ENCODE measurements around the gene PALB2. TPM values are rescaled to one million over a fixed set of nuclear protein-coding genes. Genes with fewer than 3 reads are reported as not detected.

PALB2 gene
- total and polyA plus RNA-seq, 2 of the 13 experiments (the other 11 are each of a cell fraction or from before 2014, with no cell fraction given): 12.1 to 40.9 TPM

- TF ChIP-seq IKZF4 (CRISPR knock-in tag; IDR thresholded peaks at IDR 0.05; ENCODE audit: borderline replicate concordance, low read depth, not compliant biosample characterization): peak; percentile 48
- TF ChIP-seq GTF3A (CRISPR knock-in tag; conservative IDR thresholded peaks at IDR 0.05): peak; percentile 30; the same call in 1 of the 2 replicates
- TF ChIP-seq ZNF724P (CRISPR knock-in tag; IDR thresholded peaks at IDR 0.05; ENCODE audit: borderline replicate concordance): peak; percentile 85
- TF ChIP-seq ZNF691 (CRISPR knock-in tag; IDR thresholded peaks at IDR 0.05; ENCODE audit: borderline replicate concordance, low read depth): peak; percentile 20; the same call in 1 of the 2 replicates
- TF ChIP-seq, protein P1, sequence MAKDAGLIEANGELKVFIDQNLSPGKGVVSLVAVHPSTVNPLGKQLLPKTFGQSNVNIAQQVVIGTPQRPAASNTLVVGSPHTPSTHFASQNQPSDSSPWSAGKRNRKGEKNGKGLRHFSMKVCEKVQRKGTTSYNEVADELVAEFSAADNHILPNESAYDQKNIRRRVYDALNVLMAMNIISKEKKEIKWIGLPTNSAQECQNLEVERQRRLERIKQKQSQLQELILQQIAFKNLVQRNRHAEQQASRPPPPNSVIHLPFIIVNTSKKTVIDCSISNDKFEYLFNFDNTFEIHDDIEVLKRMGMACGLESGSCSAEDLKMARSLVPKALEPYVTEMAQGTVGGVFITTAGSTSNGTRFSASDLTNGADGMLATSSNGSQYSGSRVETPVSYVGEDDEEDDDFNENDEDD (CRISPR knock-in tag; IDR thresholded peaks at IDR 0.05; ENCODE audit: borderline replicate concordance): peak; percentile 70
- TF ChIP-seq, protein P2, sequence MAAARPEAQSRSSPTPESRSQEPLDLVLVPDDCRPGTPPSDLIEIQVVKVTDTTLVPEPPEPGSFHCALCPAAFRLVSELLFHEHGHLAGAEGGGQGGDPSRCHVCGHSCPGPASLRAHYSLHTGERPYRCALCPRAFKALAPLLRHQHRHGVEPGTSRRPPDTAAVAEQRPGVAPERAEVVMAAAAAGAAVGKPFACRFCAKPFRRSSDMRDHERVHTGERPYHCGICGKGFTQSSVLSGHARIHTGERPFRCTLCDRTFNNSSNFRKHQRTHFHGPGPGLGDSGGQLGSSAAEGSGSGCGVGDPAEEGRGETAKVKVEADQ (CRISPR knock-in tag; IDR thresholded peaks at IDR 0.05; ENCODE audit: borderline replicate concordance): peak; percentile 92
- TF ChIP-seq, protein P3, sequence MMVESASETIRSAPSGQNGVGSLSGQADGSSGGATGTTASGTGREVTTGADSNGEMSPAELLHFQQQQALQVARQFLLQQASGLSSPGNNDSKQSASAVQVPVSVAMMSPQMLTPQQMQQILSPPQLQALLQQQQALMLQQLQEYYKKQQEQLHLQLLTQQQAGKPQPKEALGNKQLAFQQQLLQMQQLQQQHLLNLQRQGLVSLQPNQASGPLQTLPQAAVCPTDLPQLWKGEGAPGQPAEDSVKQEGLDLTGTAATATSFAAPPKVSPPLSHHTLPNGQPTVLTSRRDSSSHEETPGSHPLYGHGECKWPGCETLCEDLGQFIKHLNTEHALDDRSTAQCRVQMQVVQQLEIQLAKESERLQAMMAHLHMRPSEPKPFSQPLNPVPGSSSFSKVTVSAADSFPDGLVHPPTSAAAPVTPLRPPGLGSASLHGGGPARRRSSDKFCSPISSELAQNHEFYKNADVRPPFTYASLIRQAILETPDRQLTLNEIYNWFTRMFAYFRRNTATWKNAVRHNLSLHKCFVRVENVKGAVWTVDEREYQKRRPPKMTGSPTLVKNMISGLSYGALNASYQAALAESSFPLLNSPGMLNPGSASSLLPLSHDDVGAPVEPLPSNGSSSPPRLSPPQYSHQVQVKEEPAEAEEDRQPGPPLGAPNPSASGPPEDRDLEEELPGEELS (CRISPR knock-in tag; IDR thresholded peaks at IDR 0.05): peak; percentile 74
- TF ChIP-seq SMAD9 (CRISPR knock-in tag; IDR thresholded peaks at IDR 0.05): peak; percentile 90
These were observed 84.0 kb downstream of the PALB2 start, which contains the start of the genes EARS2 and UBFD1 (continued) for GRCh38 chr16:23556881-23557778.

All from HepG2 (cell line).